GM18909 (cell line): Measurements from ENCODE around the gene CDC42SE2.
A peak's percentile ranks its signal among the peaks of the same experiment; 100 is the strongest.
"Not testable (repeated sequence)": the region's sequence is repeated elsewhere in the genome, so short reads cannot be mapped to it uniquely, and the experiment has no call there.

ENCODE experiments used
- ATAC-seq: cut with Tn5 transposase; IDR thresholded peaks from one replicate; pipeline ENCODE4 v1.9.1; 2021; ENCODE audit warnings: mild to moderate bottlenecking; ENCODE audit not compliant: unreplicated experiment, poor library complexity

CDC42SE2 gene

DNA sequence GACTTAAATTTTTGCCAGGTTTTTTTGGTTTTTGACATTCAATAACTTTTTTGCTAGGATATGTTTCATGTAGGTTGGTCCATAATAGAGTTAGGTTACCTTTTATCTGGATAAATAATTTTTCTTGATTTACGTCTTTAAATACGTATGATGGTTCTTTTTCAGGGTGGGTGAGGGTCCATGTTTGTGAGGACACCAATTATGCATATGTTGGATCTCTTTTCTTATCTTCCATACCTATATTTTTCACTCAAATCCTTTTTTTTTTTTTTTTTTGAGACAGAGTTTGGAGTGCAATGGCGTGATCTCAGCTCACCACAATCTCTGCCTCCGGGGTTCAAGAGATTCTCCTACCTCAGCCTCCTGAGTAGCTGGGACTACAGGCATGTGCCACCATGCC lies 17.3 kb upstream of the CDC42SE2 start:
- ATAC-seq = no peak

DNA sequence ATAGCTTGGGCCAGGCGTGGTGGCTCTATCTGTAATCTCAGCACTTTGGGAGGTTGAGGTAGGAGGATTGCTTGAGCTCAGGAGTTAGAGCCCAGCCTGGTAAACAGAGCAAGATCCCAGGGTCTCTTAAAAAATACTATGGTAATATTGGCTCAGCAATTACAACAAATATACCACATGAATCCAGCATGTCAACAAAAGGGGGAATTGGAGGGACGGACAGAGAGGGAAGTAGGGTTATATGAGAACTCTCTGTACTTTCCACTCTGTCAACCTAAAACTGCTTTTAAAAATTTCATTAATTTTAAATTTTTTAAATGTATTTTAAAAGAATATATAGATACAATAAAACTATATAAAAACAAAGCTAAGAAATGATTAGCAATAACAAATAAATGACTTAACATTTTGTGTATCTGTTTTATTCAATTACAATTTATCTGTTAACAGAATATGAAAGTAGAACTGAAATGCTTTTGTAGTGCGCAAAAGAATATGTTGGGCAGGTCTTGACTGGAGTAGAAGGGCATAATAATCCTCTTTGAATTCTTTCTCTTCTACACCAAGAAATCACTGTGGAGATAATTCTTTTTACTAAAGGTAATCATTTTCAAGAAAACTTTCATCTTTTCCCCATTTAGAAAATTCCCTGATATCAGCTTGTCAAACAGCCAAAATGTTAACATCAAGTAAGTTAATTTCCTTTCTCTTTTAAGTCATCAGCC lies 12.9 kb upstream of the CDC42SE2 start:
- no peak for ATAC-seq

GRCh38 chr5:131252824-131253171 lies 11.1 kb upstream of the CDC42SE2 start:
- peak; percentile 89 for ATAC-seq

- not testable (repeated sequence) for ATAC-seq
Measured at GRCh38 chr5:131254025-131254424, 9.8 kb upstream of the CDC42SE2 start.

DNA sequence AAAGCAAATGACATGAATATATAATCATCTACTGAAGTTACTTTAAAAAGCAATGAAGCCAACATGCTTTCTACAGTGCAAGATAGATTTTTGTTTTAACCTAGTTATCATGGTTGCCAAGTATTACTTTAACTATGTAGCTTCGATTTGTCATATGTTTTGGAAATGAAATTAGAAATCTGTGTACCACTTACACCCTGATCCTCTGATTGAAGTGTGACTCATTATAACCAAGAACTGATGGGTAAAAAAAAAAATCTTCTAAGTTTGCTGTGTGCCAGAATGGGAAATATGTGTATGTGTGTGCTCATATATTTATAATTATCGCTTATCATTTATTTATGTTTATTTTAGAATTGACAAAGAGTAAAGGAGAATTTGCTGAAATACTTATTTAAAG lies 9.1 kb upstream of the CDC42SE2 start:
- ATAC-seq = no peak

- ATAC-seq = no peak
Measured at GRCh38 chr5:131256507-131256823, 7.4 kb upstream of the CDC42SE2 start.

GRCh38 chr5:131258733-131259132 lies 5.1 kb upstream of the CDC42SE2 start:
- no peak for ATAC-seq

DNA sequence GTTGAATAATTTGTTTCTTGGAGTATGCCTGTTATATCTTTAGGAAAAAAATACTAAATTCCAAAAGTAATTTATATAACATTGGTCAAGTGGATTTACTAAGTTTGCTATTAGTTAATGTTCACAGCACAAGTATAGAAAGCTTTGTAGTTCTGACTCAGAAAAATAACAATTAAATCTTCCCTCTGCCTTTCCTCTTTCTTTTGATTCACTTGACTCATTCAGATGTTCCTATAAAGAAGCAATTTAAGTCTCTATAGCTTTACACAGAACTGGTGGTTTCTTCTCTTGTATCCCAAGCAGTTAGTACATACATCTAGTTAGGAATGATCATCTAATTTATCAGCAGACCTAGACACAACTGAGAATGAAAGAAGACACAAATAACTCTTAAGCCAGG lies 4.5 kb upstream of the CDC42SE2 start:
- no peak for ATAC-seq

DNA sequence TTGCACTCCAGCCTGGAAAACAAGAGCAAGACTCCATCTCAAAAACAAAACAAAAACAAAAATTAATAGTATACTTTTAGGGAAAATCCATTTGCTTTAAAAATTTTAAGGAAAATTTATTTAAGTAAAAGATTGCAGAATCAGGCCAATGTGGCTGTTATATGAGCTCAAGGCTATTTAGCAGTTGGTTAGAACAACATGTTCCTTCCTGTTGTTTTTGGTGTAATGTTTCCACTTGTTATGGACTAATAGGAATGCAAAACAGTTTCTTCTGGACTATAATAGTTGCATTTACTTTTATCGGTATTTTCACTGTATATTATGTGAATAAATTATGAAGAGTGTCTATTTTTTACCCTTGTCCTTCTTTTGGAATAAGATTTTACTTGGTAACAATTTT lies 3.0 kb upstream of the CDC42SE2 start:
- ATAC-seq = no peak

- no peak for ATAC-seq
Measured at GRCh38 chr5:131261483-131261882, 2.4 kb upstream of the CDC42SE2 start.

- peak; percentile 20 for ATAC-seq
Measured at GRCh38 chr5:131262953-131263541, 806 bp upstream of the CDC42SE2 start.

DNA sequence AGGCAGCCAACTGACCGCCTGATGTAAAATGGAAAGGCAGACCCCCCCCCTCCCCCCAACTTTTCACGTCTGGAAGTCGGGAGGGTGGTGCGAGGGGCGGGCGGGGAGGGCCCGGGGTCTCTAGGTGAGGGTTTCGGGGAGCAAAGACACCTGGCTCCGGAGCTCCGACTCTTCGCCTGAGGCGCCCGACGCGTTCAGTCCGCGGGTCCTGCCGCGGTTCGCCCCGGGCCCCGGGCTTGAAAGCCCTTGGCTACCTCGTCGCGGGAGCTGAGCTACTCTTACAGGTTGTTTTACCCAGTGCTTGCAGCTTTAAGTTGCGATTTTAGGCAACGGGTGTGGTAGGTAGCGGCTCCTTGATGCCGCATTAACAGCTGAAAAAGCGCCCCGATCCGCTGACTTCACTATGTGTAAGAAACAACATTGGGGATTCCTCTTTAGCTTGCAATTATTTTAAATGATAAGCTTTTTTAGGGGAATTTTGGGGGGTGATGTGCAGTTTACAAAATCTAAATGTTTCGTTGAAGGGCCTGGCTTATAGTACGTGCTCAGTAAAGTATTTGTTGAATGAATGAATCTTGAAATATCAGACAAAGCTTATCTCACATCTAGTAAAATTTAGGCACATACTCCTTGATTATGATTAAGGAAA lies 722 bp downstream of the CDC42SE2 start:
- ATAC-seq = no peak

DNA sequence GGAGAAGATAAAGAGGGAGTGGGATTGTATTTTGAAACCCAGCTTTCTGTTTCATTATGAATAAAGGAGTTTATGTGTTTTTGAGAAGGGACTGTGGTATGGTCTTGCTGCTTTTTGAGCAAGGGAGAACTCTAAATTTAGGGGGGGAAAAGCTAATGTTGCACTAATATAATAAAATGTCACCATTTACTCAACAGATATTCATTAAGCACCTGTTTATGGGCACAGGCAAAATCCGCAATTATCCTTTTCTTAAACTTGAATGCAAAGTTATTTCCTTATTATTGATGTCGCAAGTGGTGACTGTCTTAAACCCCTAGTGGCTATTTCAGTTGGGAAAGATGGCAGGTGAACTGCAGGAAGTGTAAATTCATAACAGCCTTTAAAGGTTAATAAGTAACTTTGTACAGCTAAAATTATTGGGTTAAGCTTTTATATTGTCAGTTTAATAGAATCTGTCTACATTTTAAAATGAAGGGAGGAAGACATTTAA lies 1.5 kb downstream of the CDC42SE2 start:
- ATAC-seq = peak; percentile 35

DNA sequence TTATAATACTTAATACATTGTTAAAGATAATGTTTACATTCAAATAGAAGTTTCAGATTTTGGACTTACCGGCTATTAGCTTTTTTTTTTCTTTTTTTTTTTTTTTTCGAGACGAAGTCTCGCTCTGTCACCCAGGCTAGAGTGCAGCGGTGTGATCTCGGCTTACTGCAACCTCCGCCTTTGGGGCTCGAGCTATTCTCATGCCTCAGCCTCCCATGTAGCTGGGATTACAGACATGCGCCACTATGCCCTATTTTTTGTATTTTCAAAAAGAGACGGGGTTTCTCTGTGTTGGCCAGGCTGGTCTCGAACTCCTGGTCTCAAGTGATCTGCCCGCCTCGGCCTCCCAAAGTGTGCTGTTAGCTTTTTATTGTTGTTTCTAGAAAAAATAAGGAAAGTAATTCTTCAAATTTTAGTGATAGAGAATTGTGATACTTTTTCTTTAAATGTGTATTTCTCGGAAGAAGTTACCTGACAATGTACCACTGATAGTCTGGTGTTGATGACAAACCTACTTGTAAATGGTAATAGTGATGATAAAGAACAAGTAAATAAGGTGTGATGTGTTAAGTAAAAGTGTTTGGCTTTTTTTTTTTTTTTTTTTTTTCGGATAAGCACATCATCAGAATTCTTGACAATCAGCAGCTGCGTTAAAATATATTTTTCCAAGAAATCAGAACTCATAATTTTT lies 2.7 kb downstream of the CDC42SE2 start:
- no peak for ATAC-seq

GRCh38 chr5:131268758-131269370 lies 5.0 kb downstream of the CDC42SE2 start:
- no peak for ATAC-seq

DNA sequence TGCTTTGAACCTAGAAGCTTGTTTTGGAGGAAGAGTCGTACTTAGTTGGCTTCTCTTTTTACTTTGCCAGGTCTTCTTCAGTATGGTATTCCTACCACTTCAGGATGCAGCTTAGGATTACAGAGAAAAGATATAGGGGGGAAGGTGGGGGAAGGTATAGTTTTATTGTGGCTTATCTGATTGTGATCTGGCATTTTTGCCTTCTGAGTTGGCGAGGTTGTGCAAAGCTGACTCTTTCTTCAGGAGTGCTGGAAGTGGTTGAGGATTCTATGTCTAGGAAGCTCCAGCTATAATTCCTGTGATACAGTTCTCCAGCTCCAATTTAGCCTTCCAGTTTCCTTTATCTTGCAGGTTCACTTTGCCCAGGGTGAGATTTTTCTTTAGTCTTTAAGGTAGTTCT lies 7.0 kb downstream of the CDC42SE2 start:
- ATAC-seq = no peak

GRCh38 chr5:131271888-131272287 lies 8.0 kb downstream of the CDC42SE2 start:
- ATAC-seq = not testable (repeated sequence)

- no peak for ATAC-seq
Measured at GRCh38 chr5:131272307-131272706, 8.5 kb downstream of the CDC42SE2 start.

DNA sequence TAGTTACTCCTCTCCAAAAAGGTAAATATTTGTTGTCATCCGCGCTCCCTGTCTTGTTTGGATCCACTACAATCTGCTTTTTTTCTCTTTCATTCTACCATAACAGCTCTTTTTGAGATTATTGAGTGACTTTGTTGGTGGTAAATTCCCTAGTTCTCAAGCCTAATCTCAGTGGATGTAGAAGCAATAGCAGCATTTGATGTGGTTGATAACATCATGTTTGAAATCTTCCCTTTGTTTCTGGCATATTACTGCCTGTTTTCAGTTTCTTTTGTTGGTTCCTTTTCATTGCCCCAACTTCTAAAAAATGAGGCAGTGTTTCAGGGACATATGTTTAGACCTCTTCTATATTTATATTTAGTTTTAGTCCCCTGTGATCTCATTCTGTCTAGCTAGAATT lies 8.9 kb downstream of the CDC42SE2 start:
- ATAC-seq = no peak

GRCh38 chr5:131274326-131275063 lies 10.6 kb downstream of the CDC42SE2 start:
- ATAC-seq = peak; percentile 29
